Effector memory CD8-positive, alpha-beta T cell (primary cell): ENCODE measurements around the gene TAF12.
"Not testable (repeated sequence)": the region's sequence is repeated elsewhere in the genome, so short reads cannot be mapped to it uniquely, and the experiment has no call there.

Source experiments
- ATAC-seq: fragments of 150-1000 bp; cut with Tn5 transposase; replicated peaks from 2 replicates; pipeline ENCODE4 v1.10.0; 2021; ENCODE audit warnings: mild to moderate bottlenecking, moderate library complexity
- DNase-seq, 3 experiments: peaks; one replicate each; pipeline ENCODE4 v3.0.0; 2021
- H3K27ac Mint-ChIP-seq, 2 donors: one replicate each; pipeline ENCODE4 v1.8.0; 2022; ENCODE audit warnings: mild to moderate bottlenecking in 2 of 2, mixed read lengths in 2 of 2, moderate library complexity in 2 of 2
- H3K27me3 Mint-ChIP-seq, 2 donors: one replicate each; pipeline ENCODE4 v1.8.0; 2022; ENCODE audit warnings: mixed read lengths in 2 of 2
- H3K36me3 Mint-ChIP-seq: one replicate; pipeline ENCODE4 v1.8.0; 2022; ENCODE audit warnings: mild to moderate bottlenecking, moderate library complexity, mixed read lengths; ENCODE audit not compliant: insufficient read depth
- H3K4me1 Mint-ChIP-seq, 2 donors: one replicate each; pipeline ENCODE4 v1.8.0; 2022; ENCODE audit warnings: low read depth in 2 of 2, mixed read lengths in 2 of 2
- H3K4me3 Mint-ChIP-seq, 2 donors: one replicate each; pipeline ENCODE4 v1.8.0; 2022; ENCODE audit warnings: mild to moderate bottlenecking in 2 of 2, mixed read lengths in 2 of 2, moderate library complexity in 2 of 2
- H3K9me3 Mint-ChIP-seq, 2 donors: one replicate each; pipeline ENCODE4 v1.8.0; 2022; ENCODE audit warnings: mixed read lengths in 2 of 2
- total RNA-seq, 9 experiments: gene quantifications; one replicate each; lab custom pipeline; 2026; lab: John Stamatoyannopoulos, UW

Gene TAF12, protein sequence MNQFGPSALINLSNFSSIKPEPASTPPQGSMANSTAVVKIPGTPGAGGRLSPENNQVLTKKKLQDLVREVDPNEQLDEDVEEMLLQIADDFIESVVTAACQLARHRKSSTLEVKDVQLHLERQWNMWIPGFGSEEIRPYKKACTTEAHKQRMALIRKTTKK
- total RNA-seq: 12.8 to 33.9 (median 30.0) reads per million in 9 experiments

GRCh38 chr1:28642847-28643635 is at the start of gene TAF12:
TSS of gene TAF12 (minus strand) at chr1:28643067. CDS start at chr1:28622081, 20,986 bp downstream.
- H3K4me3 Mint-ChIP-seq: peak within 1 kb of the TSS; percentile 95 to 96
- H3K27me3 Mint-ChIP-seq: no peaks in the 10 kb centered on the region
- peaks cover 27 to 43% of the 10 kb centered on the region in 2 donors for H3K4me1 Mint-ChIP-seq
- peaks cover 24% of the 10 kb centered on the region for H3K36me3 Mint-ChIP-seq
- peak within 1 kb of the TSS; percentile 96 to 97 for H3K27ac Mint-ChIP-seq
- peak; percentile 82 for ATAC-seq
- peak; percentile 79 to 84 (median 84) for DNase-seq
- no peaks in the 10 kb centered on the region for H3K9me3 Mint-ChIP-seq

GRCh38 chr1:28691627-28692026 is 48.8 kb upstream of the TAF12 start:
- not testable (repeated sequence) for H3K9me3 Mint-ChIP-seq, DNase-seq

GRCh38 chr1:28684937-28685336 is 42.1 kb upstream of the TAF12 start:
- H3K9me3 Mint-ChIP-seq: no peaks in the 10 kb centered on the region
- H3K36me3 Mint-ChIP-seq: peaks cover 43% of the 10 kb centered on the region
- H3K27ac Mint-ChIP-seq: no peak overlapping the region
- no peak overlapping the region for H3K4me3 Mint-ChIP-seq
- DNase-seq: no peak
- H3K27me3 Mint-ChIP-seq: no peaks in the 10 kb centered on the region
- ATAC-seq: no peak
- peaks cover 2 to 5% of the 10 kb centered on the region in 2 donors for H3K4me1 Mint-ChIP-seq

More at GRCh38 chr1:28691627-28692026, 48.8 kb upstream of the TAF12 start:
- not testable (repeated sequence) for H3K4me1 Mint-ChIP-seq, H3K27me3 Mint-ChIP-seq, H3K4me3 Mint-ChIP-seq, ATAC-seq, H3K27ac Mint-ChIP-seq
- peaks cover 56% of the 10 kb centered on the region for H3K36me3 Mint-ChIP-seq

DNA sequence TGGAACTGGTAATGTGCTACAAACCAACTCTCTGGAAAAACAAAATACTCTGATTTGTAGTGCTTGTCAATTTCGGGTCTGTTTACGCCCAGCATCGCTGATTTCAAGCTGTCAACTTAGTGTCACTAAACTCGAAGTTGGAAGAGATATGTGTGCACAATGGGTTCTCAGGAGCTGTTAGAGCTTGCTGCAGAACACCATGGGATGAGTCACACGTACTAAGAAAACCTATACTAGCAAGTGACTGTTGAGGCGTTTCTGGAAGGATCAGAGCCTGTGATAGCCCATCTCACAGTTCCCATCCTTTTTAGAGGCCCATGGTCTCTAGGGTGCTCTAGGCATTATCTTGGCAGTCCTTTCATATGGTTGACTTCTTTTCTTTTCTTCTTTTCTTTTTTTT is 40.0 kb upstream of the TAF12 start:
- Mint-ChIP-seq H3K9me3 (no peaks in the 10 kb centered on the region), H3K27ac (no peak overlapping the region), H3K4me3 (no peak overlapping the region), H3K4me1 (peaks cover 2 to 5% of the 10 kb centered on the region in 2 donors), H3K27me3 (no peaks in the 10 kb centered on the region), H3K36me3 (peaks cover 41% of the 10 kb centered on the region)
- DNase-seq (no peak), ATAC-seq (no peak)

- peaks cover 0 to 3% of the 10 kb centered on the region in 2 donors for H3K4me1 Mint-ChIP-seq
- no peak overlapping the region for H3K4me3 Mint-ChIP-seq
- H3K27me3 Mint-ChIP-seq: no peaks in the 10 kb centered on the region
- H3K9me3 Mint-ChIP-seq: no peaks in the 10 kb centered on the region
- ATAC-seq (no peak), DNase-seq (no peak)
- H3K36me3 Mint-ChIP-seq: peaks cover 32% of the 10 kb centered on the region
- H3K27ac Mint-ChIP-seq: no peak overlapping the region
These were observed 37.3 kb upstream of the TAF12 start for GRCh38 chr1:28680151-28680550.

DNA sequence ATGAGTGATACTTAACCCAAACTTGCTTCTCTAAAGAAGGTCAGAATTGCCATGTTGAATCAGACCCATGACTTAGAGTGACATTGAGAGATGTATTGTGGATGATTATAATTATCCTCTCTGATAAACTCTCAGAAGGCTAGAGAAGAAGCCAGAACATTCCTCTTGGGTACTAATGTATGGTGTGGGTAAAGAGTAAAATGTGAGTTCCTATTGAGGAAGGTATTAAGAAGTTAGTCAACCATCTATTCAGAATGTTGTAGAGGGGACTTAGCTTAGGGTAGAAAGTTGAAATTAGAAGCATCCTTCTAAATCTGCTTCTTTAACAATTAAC is 33.0 kb upstream of the TAF12 start:
- H3K27me3 Mint-ChIP-seq: no peaks in the 10 kb centered on the region
- H3K36me3 Mint-ChIP-seq: peaks cover 26% of the 10 kb centered on the region
- no peaks in the 10 kb centered on the region for H3K9me3 Mint-ChIP-seq
- H3K4me1 Mint-ChIP-seq: peaks cover 0 to 3% of the 10 kb centered on the region in 2 donors
- no peak for DNase-seq
- H3K4me3 Mint-ChIP-seq: no peak overlapping the region
- no peak overlapping the region for H3K27ac Mint-ChIP-seq
- ATAC-seq: no peak

GRCh38 chr1:28672971-28673370 is 30.1 kb upstream of the TAF12 start:
- Mint-ChIP-seq H3K36me3 (peaks cover 43% of the 10 kb centered on the region), H3K4me3 (peak overlapping the region in 1 of 2 donors; percentile 48), H3K4me1 (peaks cover 10 to 14% of the 10 kb centered on the region in 2 donors)
- ATAC-seq, H3K27me3 Mint-ChIP-seq, H3K9me3 Mint-ChIP-seq, DNase-seq, H3K27ac Mint-ChIP-seq: not testable (repeated sequence)

DNA sequence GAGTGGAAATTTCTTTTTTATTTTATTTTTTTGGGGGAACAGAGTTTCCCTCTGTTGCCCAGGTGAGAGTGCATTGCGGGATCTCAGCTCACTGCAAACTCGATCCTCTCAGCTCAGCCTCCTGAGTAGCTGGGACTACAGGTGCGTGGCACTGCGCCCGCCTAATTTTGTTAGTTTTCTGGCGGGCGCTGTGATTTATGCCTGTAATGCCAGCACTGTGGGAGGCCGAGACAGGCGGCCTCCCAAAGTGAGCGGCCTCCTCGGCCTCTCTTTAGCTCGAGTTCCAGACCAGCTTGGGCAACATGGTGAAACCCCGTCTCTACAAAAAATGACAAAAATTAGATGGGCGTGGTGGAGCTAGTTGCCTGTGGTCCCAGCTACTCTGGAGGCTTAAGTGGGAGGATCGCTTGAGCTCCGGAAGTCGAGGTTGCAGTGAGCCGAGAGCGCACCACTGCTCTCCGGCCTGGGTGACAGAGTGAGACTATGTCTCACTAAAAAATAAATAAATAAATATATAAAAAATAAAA is 28.4 kb upstream of the TAF12 start:
- Mint-ChIP-seq H3K27me3 (no peaks in the 10 kb centered on the region), H3K9me3 (no peaks in the 10 kb centered on the region), H3K36me3 (peaks cover 49% of the 10 kb centered on the region), H3K27ac (peak overlapping the region in 1 of 2 donors; percentile 25), H3K4me3 (no peak overlapping the region), H3K4me1 (peaks cover 11 to 14% of the 10 kb centered on the region in 2 donors)
- DNase-seq (no peak), ATAC-seq (no peak)

DNA sequence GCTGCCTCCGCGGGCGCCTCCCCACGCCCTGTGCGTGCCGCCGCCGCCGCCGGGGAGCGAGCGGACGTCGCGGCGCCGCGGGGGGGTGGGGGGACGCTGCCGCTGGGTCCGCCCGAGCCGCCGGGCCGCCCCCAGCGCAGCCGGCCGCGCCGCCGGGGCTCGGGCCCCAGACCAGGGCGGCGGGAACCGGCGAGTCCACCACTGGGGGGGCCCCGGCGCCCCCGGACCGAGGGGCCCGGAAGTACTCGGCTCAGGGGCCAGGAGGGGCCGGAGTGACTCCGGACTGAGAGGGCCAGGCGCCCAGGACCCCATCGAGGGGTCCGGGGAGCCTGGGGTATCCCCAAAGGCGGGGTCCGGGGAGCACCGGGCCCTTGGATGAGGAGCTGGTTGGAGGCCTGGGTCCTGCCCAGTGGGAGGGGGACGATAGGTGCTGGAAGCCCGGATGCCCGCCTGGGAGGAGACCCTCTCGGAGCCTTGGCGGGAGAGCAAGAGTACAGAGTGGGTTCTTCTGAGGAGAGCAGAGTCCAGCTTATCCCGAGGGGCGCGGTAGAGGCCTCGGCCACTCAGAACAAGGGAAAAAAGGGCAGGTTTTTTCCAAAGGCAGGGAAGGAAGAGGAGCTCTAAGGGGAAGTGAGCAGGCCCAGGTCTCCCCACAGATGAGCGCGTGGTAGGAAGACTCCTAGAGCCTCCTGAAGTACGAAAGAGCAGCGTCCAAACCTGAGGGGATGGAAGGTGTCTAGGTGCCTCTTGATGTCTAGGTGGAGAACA is 26.3 kb upstream of the TAF12 start:
- ATAC-seq (peak; percentile 73), DNase-seq (peak; percentile 15 to 43 (median 17))
- peak overlapping the region; percentile 95 to 96 for H3K27ac Mint-ChIP-seq
- H3K4me3 Mint-ChIP-seq: peak overlapping the region; percentile 93
- no peaks in the 10 kb centered on the region for H3K9me3 Mint-ChIP-seq
- H3K36me3 Mint-ChIP-seq: peaks cover 45% of the 10 kb centered on the region
- peaks cover 11% of the 10 kb centered on the region in 2 donors for H3K4me1 Mint-ChIP-seq
- H3K27me3 Mint-ChIP-seq: no peaks in the 10 kb centered on the region

DNA sequence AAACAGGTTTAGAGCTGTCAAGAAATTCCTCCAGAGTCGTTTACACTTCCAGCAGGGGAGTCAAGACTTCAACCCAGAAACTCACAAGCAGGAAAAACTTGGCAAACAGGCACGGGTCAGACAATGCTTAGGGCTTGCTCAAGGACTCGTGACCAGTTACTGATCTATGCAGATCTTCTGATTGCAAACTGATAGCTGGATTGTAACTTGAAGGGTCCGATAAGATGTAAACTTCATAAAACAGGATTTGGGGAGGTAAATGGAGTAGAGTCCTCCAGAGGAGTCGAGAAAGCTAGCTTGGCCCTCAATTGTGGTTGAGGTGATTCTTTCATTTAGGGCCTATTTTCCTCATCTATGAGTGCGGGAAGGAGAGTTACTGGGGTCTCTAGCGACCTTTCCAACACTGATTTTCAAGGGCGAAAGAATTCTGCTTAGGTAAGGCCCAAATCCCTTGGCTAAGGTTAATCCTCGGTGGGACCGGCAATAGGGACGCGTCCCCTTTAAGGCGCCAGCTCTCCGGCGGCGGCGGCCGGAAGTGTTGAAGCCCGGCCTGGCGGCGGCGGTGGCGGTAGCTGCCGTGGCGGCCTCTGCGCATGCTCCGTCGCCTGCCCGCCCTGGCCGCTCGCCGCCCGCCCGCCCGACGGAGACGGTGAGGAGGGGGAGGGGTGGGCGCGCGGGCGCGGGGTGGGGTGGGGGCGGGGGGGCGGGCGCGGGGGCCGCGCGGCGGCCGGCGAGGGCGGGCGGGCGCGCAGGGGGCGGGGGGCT is 25.5 kb upstream of the TAF12 start, which contains the start of gene GMEB1:
Gene GMEB1, plus strand, starts transcription at position 594 of the 765 bp plus-strand sequence. CDS start 14,829 bp downstream, outside the sequence.
- H3K4me3 Mint-ChIP-seq: peak within 1 kb of the TSS; percentile 93
- peaks cover 11% of the 10 kb centered on the region in 2 donors for H3K4me1 Mint-ChIP-seq
- peak; percentile 76 for ATAC-seq
- no peaks in the 10 kb centered on the region for H3K9me3 Mint-ChIP-seq
- no peaks in the 10 kb centered on the region for H3K27me3 Mint-ChIP-seq
- H3K36me3 Mint-ChIP-seq: peaks cover 40% of the 10 kb centered on the region
- peak within 1 kb of the TSS; percentile 95 to 96 for H3K27ac Mint-ChIP-seq
- peak; percentile 73 to 81 (median 75) for DNase-seq

GRCh38 chr1:28666806-28667205 is 23.9 kb upstream of the TAF12 start:
- H3K27ac Mint-ChIP-seq: peak overlapping the region; percentile 60 to 95
- DNase-seq (no peak), ATAC-seq (no peak)
- no peaks in the 10 kb centered on the region for H3K27me3 Mint-ChIP-seq
- H3K4me1 Mint-ChIP-seq: peaks cover 11% of the 10 kb centered on the region in 2 donors
- peaks cover 34% of the 10 kb centered on the region for H3K36me3 Mint-ChIP-seq
- no peaks in the 10 kb centered on the region for H3K9me3 Mint-ChIP-seq
- peak overlapping the region; percentile 29 to 38 for H3K4me3 Mint-ChIP-seq

DNA sequence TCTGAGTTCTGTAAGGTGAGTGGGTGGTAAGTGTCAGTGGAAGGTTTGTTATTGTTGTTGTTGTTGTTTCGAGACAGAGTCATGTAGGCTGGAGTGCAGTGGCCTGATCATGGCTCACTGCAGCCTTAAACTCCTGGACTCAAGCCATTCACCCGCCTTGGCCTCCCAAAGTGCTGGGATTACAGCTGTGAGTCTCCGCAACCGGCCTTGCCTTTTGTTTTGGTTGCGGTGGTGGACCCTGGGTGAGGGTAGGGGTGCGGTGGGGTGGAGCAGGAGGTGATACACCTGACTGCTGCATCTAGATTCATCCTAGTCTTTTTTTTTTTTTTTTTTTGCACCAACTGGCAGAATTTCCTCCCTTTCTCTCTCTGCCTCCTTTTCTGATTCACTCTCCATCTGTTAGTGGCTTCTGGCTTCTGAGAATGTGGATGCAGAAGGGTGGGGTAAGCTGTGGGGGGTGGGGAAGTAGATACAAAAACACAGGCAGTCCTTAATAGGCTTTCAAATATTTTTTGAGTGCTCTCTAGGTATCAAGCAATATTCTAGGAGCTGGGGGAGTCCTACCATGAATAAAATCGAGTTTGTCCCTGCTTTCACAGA is 21.1 kb upstream of the TAF12 start:
- no peak for DNase-seq
- H3K36me3 Mint-ChIP-seq: peaks cover 18% of the 10 kb centered on the region
- H3K4me3 Mint-ChIP-seq: no peak overlapping the region
- H3K27ac Mint-ChIP-seq: peak overlapping the region in 1 of 2 donors; percentile 28
- no peaks in the 10 kb centered on the region for H3K9me3 Mint-ChIP-seq
- peaks cover 5 to 6% of the 10 kb centered on the region in 2 donors for H3K4me1 Mint-ChIP-seq
- no peak for ATAC-seq
- H3K27me3 Mint-ChIP-seq: no peaks in the 10 kb centered on the region
